Peyer's patch (tissue), 4 donors: ENCODE results near the gene HTRA1.

Experiments
- CTCF ChIP-seq, 6 experiments: fragments of 450-650 bp in 4 of 6; fragments of 200-600 bp in 2 of 6; sonication (generic) in 1 of 6; IDR thresholded peaks; one replicate each; pipeline ENCODE4 v1.5.1; 2017 to 2019; ENCODE audit warnings: antibody characterized with exemption in 6 of 6, mild to moderate bottlenecking in 3 of 6, moderate library complexity in 1 of 6
- POLR2A ChIP-seq, 2 donors: fragments of 450-650 bp; IDR thresholded peaks; one replicate each; pipeline ENCODE4 v1.5.1; 2017; ENCODE audit warnings: antibody characterized with exemption in 2 of 2, mild to moderate bottlenecking in 2 of 2, moderate library complexity in 2 of 2

GRCh38 chr10:122441961-122442360 lies 19.4 kb upstream of the HTRA1 start:
- TF ChIP-seq POLR2A (IDR thresholded peaks at IDR 0.05) (no peak), CTCF (IDR thresholded peaks at IDR 0.05) (no peak)
